ENCODE data around the gene ACSL3.

Gene ACSL3

DNA sequence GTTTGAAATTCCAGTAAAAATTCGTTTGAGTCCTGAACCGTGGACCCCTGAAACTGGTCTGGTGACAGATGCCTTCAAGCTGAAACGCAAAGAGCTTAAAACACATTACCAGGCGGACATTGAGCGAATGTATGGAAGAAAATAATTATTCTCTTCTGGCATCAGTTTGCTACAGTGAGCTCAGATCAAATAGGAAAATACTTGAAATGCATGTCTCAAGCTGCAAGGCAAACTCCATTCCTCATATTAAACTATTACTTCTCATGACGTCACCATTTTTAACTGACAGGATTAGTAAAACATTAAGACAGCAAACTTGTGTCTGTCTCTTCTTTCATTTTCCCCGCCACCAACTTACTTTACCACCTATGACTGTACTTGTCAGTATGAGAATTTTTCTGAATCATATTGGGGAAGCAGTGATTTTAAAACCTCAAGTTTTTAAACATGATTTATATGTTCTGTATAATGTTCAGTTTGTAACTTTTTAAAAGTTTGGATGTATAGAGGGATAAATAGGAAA lies 80.7 kb downstream of the ACSL3 start:
- no peak for TF ChIP-seq EZH2phosphoT487 (IDR thresholded peaks at IDR 0.05; ENCODE audit: borderline replicate concordance)
- TF ChIP-seq, protein P1, sequence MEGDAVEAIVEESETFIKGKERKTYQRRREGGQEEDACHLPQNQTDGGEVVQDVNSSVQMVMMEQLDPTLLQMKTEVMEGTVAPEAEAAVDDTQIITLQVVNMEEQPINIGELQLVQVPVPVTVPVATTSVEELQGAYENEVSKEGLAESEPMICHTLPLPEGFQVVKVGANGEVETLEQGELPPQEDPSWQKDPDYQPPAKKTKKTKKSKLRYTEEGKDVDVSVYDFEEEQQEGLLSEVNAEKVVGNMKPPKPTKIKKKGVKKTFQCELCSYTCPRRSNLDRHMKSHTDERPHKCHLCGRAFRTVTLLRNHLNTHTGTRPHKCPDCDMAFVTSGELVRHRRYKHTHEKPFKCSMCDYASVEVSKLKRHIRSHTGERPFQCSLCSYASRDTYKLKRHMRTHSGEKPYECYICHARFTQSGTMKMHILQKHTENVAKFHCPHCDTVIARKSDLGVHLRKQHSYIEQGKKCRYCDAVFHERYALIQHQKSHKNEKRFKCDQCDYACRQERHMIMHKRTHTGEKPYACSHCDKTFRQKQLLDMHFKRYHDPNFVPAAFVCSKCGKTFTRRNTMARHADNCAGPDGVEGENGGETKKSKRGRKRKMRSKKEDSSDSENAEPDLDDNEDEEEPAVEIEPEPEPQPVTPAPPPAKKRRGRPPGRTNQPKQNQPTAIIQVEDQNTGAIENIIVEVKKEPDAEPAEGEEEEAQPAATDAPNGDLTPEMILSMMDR (conservative IDR thresholded peaks at IDR 0.05; ENCODE audit: low read length): no peak
- Histone ChIP-seq H3F3A (ENCODE audit: low read depth) (no peaks in the 10 kb centered on the region), H3K4me2 (ENCODE audit: low read depth, low read length, poor library complexity, severe bottlenecking) (no peak overlapping the region), H3K27me3 (ENCODE audit: insufficient read depth, low read length, poor library complexity, severe bottlenecking) (no peaks in the 10 kb centered on the region), H3K9me2 (replicated peaks; ENCODE audit: low read depth, low read length) (no peaks in the 10 kb centered on the region), H3K4me1 (ENCODE audit: insufficient read depth, low read length, poor library complexity, severe bottlenecking) (no peaks in the 10 kb centered on the region), H3K4me3 (ENCODE audit: low read length, poor library complexity, severe bottlenecking) (no peak overlapping the region), H3K9ac (ENCODE audit: low read depth, low read length, poor library complexity, severe bottlenecking) (no peak overlapping the region), H3K36me3 (ENCODE audit: insufficient read depth, low read length) (peaks cover 41% of the 10 kb centered on the region), H3K9me3 (ENCODE audit: insufficient read depth, low read depth, low read length) (no peaks in the 10 kb centered on the region; the same call in 1 of the 2 replicates), H4K20me1 (ENCODE audit: insufficient read depth, low read length, poor library complexity, severe bottlenecking) (peaks cover 5% of the 10 kb centered on the region), H3K79me2 (ENCODE audit: insufficient read depth, low read length) (no peaks in the 10 kb centered on the region), H2AFZ (ENCODE audit: low read length) (no peak overlapping the region)

DNA sequence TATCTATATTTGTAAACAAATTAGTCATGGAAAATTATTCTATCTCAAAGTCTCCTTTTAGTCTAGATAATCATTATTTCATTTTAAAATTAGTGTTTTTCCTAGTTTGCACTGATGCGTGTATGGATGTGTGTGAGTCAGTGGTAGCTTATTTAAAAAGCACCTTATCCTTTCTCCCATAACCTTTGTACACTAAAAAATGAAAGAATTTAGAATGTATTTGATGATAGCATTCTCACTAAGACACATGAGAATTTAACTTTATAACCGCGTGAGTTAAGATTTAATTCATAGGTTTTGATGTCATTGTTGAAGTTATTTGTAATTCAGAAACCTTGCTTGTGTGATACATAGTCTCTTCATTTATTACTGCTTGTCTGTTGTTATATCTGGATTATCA lies 81.7 kb downstream of the ACSL3 start:
- H3K9me3 ChIP-seq (ENCODE audit: insufficient read depth, low read depth, low read length): no peaks in the 10 kb centered on the region; the same call in 1 of the 2 replicates
- no peaks in the 10 kb centered on the region for H3K9me2 ChIP-seq (replicated peaks; ENCODE audit: low read depth, low read length)
- peaks cover 31% of the 10 kb centered on the region for H3K36me3 ChIP-seq (ENCODE audit: insufficient read depth, low read length)
- H3F3A ChIP-seq (ENCODE audit: low read depth): no peaks in the 10 kb centered on the region
- peaks cover 5% of the 10 kb centered on the region for H4K20me1 ChIP-seq (ENCODE audit: insufficient read depth, low read length, poor library complexity, severe bottlenecking)
- H3K79me2 ChIP-seq (ENCODE audit: insufficient read depth, low read length): no peaks in the 10 kb centered on the region
- no peak overlapping the region for H3K9ac ChIP-seq (ENCODE audit: low read depth, low read length, poor library complexity, severe bottlenecking)
- no peak overlapping the region for H3K4me3 ChIP-seq (ENCODE audit: low read length, poor library complexity, severe bottlenecking)
- no peak overlapping the region for H2AFZ ChIP-seq (ENCODE audit: low read length)
- H3K4me1 ChIP-seq (ENCODE audit: insufficient read depth, low read length, poor library complexity, severe bottlenecking): no peaks in the 10 kb centered on the region
- H3K4me2 ChIP-seq (ENCODE audit: low read depth, low read length, poor library complexity, severe bottlenecking): no peak overlapping the region
- H3K27me3 ChIP-seq (ENCODE audit: insufficient read depth, low read length, poor library complexity, severe bottlenecking): no peaks in the 10 kb centered on the region
- TF ChIP-seq EZH2phosphoT487 (IDR thresholded peaks at IDR 0.05; ENCODE audit: borderline replicate concordance): no peak
- TF ChIP-seq, protein P1 (conservative IDR thresholded peaks at IDR 0.05; ENCODE audit: low read length): no peak

GRCh38 chr2:222942977-222943376 lies 82.1 kb downstream of the ACSL3 start:
- H3K79me2 ChIP-seq (ENCODE audit: insufficient read depth, low read length): no peaks in the 10 kb centered on the region
- H3F3A ChIP-seq (ENCODE audit: low read depth): no peaks in the 10 kb centered on the region
- H4K20me1 ChIP-seq (ENCODE audit: insufficient read depth, low read length, poor library complexity, severe bottlenecking): peaks cover 5% of the 10 kb centered on the region
- TF ChIP-seq, protein P1 (conservative IDR thresholded peaks at IDR 0.05; ENCODE audit: low read length): no peak
- no peak for TF ChIP-seq EZH2phosphoT487 (IDR thresholded peaks at IDR 0.05; ENCODE audit: borderline replicate concordance)
- H3K27me3 ChIP-seq (ENCODE audit: insufficient read depth, low read length, poor library complexity, severe bottlenecking): no peaks in the 10 kb centered on the region
- no peaks in the 10 kb centered on the region for H3K4me1 ChIP-seq (ENCODE audit: insufficient read depth, low read length, poor library complexity, severe bottlenecking)
- peaks cover 27% of the 10 kb centered on the region for H3K36me3 ChIP-seq (ENCODE audit: insufficient read depth, low read length)
- no peak overlapping the region for H3K9ac ChIP-seq (ENCODE audit: low read depth, low read length, poor library complexity, severe bottlenecking)
- no peak overlapping the region for H2AFZ ChIP-seq (ENCODE audit: low read length)
- H3K9me3 ChIP-seq (ENCODE audit: insufficient read depth, low read depth, low read length): no peaks in the 10 kb centered on the region; the same call in 1 of the 2 replicates
- H3K4me2 ChIP-seq (ENCODE audit: low read depth, low read length, poor library complexity, severe bottlenecking): no peak overlapping the region
- no peak overlapping the region for H3K4me3 ChIP-seq (ENCODE audit: low read length, poor library complexity, severe bottlenecking)
- H3K9me2 ChIP-seq (replicated peaks; ENCODE audit: low read depth, low read length): no peaks in the 10 kb centered on the region

Data from Loucy (cell line).